Measurements from ENCODE around the gene TMEM114. TPM values are rescaled to one million over a fixed set of nuclear protein-coding genes. Genes with fewer than 3 reads are reported as not detected.

The TMEM114 gene
- total RNA-seq, 1 donor: not detected

GRCh38 chr16:8550728-8551387 is 39.5 kb downstream of the TMEM114 start:
- no peak overlapping the region for H3K27ac ChIP-seq (ENCODE audit: low read depth, low read length)
- no peaks in the 10 kb centered on the region for H3K36me3 ChIP-seq (ENCODE audit: insufficient read depth, low read length)
- TF ChIP-seq, protein P1, sequence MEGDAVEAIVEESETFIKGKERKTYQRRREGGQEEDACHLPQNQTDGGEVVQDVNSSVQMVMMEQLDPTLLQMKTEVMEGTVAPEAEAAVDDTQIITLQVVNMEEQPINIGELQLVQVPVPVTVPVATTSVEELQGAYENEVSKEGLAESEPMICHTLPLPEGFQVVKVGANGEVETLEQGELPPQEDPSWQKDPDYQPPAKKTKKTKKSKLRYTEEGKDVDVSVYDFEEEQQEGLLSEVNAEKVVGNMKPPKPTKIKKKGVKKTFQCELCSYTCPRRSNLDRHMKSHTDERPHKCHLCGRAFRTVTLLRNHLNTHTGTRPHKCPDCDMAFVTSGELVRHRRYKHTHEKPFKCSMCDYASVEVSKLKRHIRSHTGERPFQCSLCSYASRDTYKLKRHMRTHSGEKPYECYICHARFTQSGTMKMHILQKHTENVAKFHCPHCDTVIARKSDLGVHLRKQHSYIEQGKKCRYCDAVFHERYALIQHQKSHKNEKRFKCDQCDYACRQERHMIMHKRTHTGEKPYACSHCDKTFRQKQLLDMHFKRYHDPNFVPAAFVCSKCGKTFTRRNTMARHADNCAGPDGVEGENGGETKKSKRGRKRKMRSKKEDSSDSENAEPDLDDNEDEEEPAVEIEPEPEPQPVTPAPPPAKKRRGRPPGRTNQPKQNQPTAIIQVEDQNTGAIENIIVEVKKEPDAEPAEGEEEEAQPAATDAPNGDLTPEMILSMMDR (IDR thresholded peaks at IDR 0.05; ENCODE audit: extremely low read depth, low read depth, low read length): no peak
- H3K4me3 ChIP-seq (ENCODE audit: insufficient read depth, low read length): no peak overlapping the region
- no peak for DNase-seq (ENCODE audit: insufficient read length, low spot score, missing footprints)
- no peaks in the 10 kb centered on the region for H3K79me2 ChIP-seq (ENCODE audit: insufficient read depth, low read length)
- H4K20me1 ChIP-seq (ENCODE audit: insufficient read depth, low read length): no peaks in the 10 kb centered on the region
- H2AFZ ChIP-seq (ENCODE audit: low read length): no peak overlapping the region
- H3K4me2 ChIP-seq (ENCODE audit: insufficient read depth, low read length): no peak overlapping the region
- H3K9me3 ChIP-seq (ENCODE audit: low read depth, low read length): no peaks in the 10 kb centered on the region
- no peaks in the 10 kb centered on the region for H3K4me1 ChIP-seq (ENCODE audit: insufficient read depth, low read length)
- no peaks in the 10 kb centered on the region for H3K27me3 ChIP-seq (ENCODE audit: insufficient read depth, low read length)

GRCh38 chr16:8549843-8550412 is 40.4 kb downstream of the TMEM114 start:
- H3K4me1 ChIP-seq (ENCODE audit: insufficient read depth, low read length): no peaks in the 10 kb centered on the region
- no peaks in the 10 kb centered on the region for H3K36me3 ChIP-seq (ENCODE audit: insufficient read depth, low read length)
- H3K79me2 ChIP-seq (ENCODE audit: insufficient read depth, low read length): no peaks in the 10 kb centered on the region
- no peaks in the 10 kb centered on the region for H4K20me1 ChIP-seq (ENCODE audit: insufficient read depth, low read length)
- TF ChIP-seq, protein P1 (IDR thresholded peaks at IDR 0.05; ENCODE audit: extremely low read depth, low read depth, low read length): no peak
- H3K4me3 ChIP-seq (ENCODE audit: insufficient read depth, low read length): no peak overlapping the region
- no peaks in the 10 kb centered on the region for H3K9me3 ChIP-seq (ENCODE audit: low read depth, low read length)
- no peaks in the 10 kb centered on the region for H3K27me3 ChIP-seq (ENCODE audit: insufficient read depth, low read length)
- no peak for DNase-seq (ENCODE audit: insufficient read length, low spot score, missing footprints)
- H3K27ac ChIP-seq (ENCODE audit: low read depth, low read length): no peak overlapping the region
- no peak overlapping the region for H2AFZ ChIP-seq (ENCODE audit: low read length)
- no peak overlapping the region for H3K4me2 ChIP-seq (ENCODE audit: insufficient read depth, low read length)

DNA sequence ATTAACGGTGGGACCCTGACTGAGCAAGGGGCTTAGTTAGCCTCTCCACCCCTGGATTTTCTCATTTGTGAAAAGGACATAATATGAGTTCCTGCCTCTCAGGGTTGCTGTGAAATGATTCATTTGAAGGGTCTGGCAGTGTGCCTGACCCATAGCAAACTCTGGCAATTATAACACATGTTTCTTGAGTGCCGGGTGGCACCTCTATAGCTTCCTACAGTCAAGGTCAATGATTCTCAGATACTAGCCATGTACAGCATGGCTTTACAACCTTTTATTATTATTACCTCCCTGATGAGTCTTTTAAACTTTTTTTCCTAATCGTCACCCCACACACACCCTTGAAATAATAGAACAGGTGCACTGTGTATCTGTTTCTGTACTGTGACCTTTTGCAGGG is 42.1 kb downstream of the TMEM114 start:
- H3K36me3 ChIP-seq (ENCODE audit: insufficient read depth, low read length): no peaks in the 10 kb centered on the region
- H3K4me1 ChIP-seq (ENCODE audit: insufficient read depth, low read length): no peaks in the 10 kb centered on the region
- DNase-seq (ENCODE audit: insufficient read length, low spot score, missing footprints): no peak
- H3K79me2 ChIP-seq (ENCODE audit: insufficient read depth, low read length): no peaks in the 10 kb centered on the region
- H2AFZ ChIP-seq (ENCODE audit: low read length): no peak overlapping the region
- no peak overlapping the region for H3K27ac ChIP-seq (ENCODE audit: low read depth, low read length)
- TF ChIP-seq, protein P1 (IDR thresholded peaks at IDR 0.05; ENCODE audit: extremely low read depth, low read depth, low read length): no peak
- H3K4me3 ChIP-seq (ENCODE audit: insufficient read depth, low read length): no peak overlapping the region
- H4K20me1 ChIP-seq (ENCODE audit: insufficient read depth, low read length): no peaks in the 10 kb centered on the region
- no peak overlapping the region for H3K4me2 ChIP-seq (ENCODE audit: insufficient read depth, low read length)
- no peaks in the 10 kb centered on the region for H3K9me3 ChIP-seq (ENCODE audit: low read depth, low read length)
- H3K27me3 ChIP-seq (ENCODE audit: insufficient read depth, low read length): no peaks in the 10 kb centered on the region

GRCh38 chr16:8547762-8548161 is 42.5 kb downstream of the TMEM114 start:
- H4K20me1 ChIP-seq (ENCODE audit: insufficient read depth, low read length): no peaks in the 10 kb centered on the region

More at GRCh38 chr16:8547762-8548161, 42.5 kb downstream of the TMEM114 start:
- Histone ChIP-seq H3K27me3 (ENCODE audit: insufficient read depth, low read length) (no peaks in the 10 kb centered on the region), H3K79me2 (ENCODE audit: insufficient read depth, low read length) (no peaks in the 10 kb centered on the region), H3K4me1 (ENCODE audit: insufficient read depth, low read length) (no peaks in the 10 kb centered on the region), H3K4me3 (ENCODE audit: insufficient read depth, low read length) (no peak overlapping the region), H2AFZ (ENCODE audit: low read length) (no peak overlapping the region), H3K9me3 (ENCODE audit: low read depth, low read length) (no peaks in the 10 kb centered on the region), H3K36me3 (ENCODE audit: insufficient read depth, low read length) (no peaks in the 10 kb centered on the region), H3K27ac (ENCODE audit: low read depth, low read length) (no peak overlapping the region), H3K4me2 (ENCODE audit: insufficient read depth, low read length) (no peak overlapping the region)
- DNase-seq (ENCODE audit: insufficient read length, low spot score, missing footprints): no peak
- TF ChIP-seq, protein P1 (IDR thresholded peaks at IDR 0.05; ENCODE audit: extremely low read depth, low read depth, low read length): no peak

All from osteoblast (primary cell).